ENCODE data around the gene KRT37.
"Not testable (repeated sequence)": the region's sequence is repeated elsewhere in the genome, so short reads cannot be mapped to it uniquely, and the experiment has no call there.

The KRT37 gene

DNA sequence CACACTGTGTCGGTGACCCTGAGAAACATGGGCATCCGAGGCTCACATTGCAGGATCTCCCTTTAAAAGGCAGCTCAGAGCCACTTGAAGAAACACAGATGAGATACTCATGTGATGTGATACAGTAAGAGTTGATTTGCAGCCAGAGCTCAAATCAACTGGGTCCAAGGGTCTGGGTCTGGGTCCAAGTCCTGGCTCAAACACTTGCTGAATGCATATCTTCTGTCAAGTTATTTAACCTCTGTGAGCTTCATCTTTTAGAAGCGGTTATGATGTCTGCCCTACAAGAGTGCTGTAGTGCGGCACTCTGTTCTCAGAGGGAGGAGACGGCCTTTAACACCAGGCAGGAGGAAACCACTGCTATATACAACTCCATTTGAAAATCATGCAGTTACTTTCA lies 10.0 kb upstream of the KRT37 start:
- no peak for DNase-seq (ENCODE audit: low read depth in 3 of 3)

DNA sequence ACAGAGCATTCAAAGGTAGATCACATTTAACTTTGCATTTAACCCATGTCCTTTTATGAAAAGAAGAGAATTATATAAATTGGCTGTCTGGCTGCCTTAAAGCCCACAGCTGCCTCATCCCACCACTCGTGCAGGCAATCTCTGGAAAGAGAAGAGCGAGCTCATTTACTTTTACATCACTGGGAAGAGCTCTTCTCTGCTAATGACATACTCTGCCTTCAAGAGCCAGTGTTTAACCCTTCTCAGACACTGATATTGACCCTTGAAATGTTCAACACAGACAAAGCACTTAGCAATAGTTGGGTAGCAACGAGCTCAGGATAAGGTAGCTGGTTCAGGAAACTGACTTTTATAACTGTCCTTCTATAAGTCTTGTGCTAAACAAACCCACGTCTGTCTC lies 9.6 kb upstream of the KRT37 start:
- DNase-seq (ENCODE audit: low read depth in 3 of 3) = no peak

DNA sequence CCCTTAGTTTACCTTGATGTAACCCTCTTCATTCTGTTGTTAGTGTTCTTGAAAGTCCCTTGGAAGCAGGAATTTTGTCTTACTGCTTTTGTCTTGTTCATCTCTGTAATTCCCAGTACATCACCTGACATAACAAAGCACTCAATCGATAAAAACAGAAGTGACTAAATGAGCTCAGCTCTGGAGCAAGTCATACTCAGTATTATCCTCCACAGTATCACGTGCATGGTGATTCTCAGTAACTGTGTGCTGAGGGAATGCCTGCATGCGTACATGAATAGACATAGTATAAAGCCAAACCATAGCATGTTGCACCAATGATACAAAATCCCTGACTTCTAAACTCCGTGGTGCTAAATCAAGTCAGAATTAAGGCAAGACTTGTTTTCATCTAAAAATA lies 9.2 kb upstream of the KRT37 start:
- DNase-seq (ENCODE audit: low read depth in 3 of 3) = no peak

DNA sequence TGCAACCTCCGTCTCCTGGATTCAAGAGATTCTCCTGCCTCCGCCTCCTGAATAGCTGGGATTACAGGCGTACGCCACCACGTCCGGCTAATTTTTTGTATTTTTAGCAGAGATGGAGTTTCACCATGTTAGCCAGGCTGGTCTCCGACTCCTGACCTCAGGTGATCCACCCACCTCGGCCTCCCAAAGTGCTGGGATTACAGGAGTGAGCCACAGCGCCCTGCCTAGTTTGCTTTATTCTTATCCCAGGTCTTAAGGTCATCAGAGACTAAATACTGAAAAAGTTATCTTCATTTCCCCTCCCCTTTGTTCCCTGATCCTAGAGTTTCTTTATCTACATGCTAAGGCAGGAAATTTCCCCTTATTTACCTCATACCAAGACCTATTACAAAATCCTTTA lies 6.0 kb upstream of the KRT37 start:
- not testable (repeated sequence) for DNase-seq (ENCODE audit: low read depth in 3 of 3)

DNA sequence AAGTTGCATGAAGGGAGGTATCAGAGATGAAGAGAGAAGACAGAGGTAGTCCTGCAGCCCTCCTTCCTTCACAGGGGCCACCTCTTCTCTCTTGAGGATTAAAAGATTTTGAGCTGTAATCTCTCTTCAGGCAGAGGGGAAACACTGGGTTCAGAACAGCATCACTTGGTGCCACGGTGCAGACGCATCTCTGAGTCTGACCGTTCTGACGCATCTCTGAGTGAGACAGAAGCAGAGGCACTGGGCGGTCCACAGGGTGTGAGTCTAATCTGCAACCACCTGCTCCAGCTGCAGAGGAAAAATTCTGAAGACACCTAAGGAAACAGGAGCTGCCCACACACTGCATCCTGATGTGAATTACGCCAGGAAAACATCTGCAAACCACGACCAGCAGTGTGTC lies 5.3 kb upstream of the KRT37 start:
- no peak for DNase-seq (ENCODE audit: low read depth in 3 of 3)

DNA sequence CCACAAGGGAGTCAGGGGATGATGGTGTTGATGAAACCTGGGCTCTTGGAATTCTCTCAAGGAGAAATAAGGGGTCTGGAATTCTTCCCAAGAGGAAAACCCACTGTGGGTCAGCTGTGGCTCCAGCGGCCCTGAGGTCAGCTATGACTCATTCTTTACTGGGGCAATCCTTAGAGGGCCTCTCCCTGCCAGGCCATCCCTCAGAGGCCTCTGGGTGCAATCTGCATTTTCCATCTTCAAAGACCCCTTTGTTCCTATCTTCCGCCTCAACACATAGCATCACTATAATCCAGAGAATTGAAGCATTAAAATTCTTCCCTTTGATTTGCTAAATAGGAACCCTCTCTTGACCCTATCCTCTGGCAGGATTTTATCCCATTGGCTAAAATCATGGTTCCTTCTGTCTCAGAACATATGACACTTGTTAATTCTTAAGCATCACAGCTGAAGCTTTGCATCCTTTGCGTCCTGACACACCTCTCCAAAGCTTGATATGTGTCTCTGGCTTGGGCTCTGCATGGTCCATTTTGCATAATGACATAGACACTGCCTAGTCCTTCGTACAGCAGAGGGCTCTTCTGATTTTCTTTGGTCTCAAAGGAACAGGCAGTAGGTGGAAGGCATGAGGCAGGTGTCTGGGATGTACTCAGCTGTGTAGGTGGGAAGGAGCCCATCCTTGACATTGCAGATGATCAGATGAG lies 4.4 kb upstream of the KRT37 start:
- DNase-seq (ENCODE audit: low read depth in 3 of 3) = no peak

DNA sequence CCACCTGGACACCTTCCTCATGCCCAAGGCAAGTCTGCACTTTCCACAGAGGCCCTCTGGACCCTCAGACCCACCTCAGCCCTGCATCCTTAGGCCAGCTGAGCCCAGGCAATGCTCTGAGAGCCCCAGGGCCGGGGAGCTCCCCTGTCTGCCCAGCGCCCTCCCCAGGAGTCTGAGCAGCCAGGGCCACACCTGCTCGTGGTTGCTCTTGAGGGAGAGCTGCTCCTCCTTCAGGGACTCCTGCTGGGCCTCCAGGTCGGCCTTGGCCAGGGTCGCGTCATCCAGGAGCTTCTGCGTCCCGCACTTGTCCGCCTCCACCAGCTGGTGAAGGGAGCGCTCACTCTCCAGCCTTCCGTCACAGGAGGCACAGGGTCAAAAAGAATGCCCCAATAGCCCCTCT lies 1.8 kb downstream of the KRT37 start:
- not testable (repeated sequence) for DNase-seq (ENCODE audit: low read depth in 3 of 3)

DNA sequence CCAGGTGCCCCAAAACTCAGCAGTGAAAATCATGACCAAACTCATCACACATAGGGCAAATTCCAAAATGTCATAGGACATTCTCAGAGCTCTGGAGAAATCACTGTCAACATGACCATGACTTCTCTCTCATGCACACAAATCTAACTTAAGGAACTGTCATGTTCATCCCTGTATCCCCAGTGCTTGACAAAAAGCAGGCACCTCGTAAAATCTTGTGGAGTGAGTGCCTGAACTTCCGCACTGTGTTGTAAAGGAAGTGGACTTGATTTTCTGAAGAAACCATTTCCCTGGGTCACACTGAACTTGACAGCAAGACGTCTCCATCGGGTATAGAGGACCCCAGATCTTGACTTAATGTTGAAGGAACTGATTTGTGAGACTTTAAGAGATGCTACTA lies 2.8 kb downstream of the KRT37 start:
- DNase-seq (ENCODE audit: low read depth in 3 of 3) = no peak

DNA sequence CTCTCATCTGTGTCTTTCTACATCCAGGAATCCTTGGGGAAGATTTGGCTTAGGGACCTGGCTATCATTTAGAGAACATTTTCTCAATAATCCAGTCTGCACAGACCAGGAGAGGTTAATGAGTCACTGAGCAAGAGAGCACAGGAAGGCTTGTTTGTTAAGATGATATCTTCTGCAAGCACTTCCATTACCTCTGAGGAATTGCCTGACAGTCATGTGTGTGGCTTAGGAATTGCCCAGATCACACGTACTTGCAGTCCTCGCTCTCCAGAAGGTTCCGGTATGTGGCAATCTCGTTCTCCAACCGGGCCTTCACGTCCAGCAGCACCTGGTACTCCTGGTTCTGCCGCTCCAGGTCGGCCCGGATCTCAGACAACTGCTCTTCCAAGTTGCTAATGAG lies 3.3 kb downstream of the KRT37 start:
- no peak for DNase-seq (ENCODE audit: low read depth in 3 of 3)

DNA sequence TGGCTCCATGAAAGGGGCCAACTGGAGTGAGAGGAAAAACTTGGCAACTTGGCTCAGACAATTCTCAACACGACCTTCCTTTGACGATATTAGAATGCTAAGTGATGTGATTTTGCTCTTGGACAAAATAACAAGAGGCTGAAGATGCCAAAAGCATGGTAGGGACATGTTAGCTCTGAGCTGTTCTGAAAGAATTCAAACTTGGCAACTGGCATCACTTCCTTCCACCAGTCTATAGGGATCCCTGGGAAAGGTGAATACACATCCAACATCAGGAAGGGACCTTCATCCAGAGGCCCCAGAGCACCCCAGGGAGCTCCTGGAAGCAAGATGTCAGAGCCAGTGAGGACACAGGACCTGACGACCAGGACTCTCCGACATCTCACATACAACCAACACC lies 4.3 kb downstream of the KRT37 start:
- no peak for DNase-seq (ENCODE audit: low read depth in 3 of 3)

DNA sequence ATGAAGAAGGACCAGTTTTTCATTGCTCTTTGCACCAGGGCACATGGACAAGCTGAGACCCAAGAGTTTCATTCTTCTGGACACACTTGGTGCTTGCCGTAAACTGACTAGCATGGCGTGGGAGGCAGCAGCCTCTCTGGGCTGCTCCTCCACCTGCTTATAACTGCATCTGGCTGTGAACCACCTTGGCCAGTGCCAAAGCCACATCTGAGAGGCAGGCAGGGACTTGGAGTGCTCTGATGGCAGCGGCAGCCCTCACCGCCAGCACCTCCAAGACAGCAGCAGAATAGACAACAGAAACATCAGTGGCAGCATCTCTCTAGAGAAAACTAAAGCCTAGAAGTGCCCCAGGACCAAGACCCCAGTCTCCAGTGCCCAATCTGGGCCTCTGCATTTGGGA lies 4.7 kb downstream of the KRT37 start:
- no peak for DNase-seq (ENCODE audit: low read depth in 3 of 3)

DNA sequence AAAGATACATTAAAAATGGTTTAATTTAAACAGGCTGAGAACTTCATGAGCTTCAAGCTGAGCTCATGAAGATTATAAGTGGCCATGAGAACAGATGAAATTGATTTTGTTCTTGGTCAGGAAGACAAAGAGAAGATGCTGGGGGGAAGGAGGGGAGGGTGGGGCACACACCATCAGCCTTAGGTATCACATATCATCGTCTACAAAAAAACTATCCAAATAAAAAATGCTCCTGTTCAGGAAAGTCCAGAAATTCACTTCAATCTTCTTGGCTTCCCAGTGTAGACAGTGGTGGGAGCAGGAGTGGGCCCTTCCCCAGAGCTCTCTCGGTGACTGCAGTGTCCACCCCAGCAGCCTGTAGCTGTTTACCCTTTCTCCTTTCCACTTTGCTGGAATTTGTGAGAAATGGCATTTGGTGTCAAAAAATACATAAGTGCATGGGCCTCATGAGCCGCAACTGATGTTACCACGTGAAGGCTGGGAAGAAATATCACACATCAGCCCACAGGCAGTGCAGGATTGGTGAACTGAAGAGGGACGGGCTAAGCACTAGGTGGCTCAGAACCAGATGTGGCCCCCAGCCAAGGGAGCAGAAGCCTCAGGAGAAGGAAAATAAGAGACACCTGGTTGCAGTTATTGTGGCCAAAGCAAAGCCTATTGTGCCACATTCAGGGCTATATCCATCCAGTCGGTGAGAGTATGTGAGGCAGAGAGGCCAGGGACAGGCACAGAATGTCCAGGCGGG lies 6.1 kb downstream of the KRT37 start:
- no peak for DNase-seq (ENCODE audit: low read depth in 3 of 3)

DNA sequence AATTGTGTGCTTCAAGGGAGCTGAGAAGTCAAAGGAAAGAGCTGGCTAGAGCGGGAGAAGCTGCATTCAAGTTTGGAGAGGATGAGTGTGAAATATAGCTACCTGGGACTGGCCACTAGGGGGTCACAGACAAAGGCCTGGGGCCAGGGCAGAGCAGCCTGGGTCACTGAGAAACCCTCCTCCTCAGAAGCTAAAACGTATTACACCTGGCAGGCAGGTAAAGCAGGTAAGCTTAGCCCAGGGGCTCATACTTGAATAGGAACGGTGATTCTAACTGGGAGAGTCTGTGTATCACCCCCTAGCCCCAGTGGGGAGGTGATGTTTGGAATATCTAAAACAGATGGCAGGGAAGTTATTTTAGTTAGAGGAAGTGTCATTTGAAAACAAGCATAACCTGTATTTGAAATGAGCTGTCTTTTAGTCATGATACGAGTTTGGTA lies 6.8 kb downstream of the KRT37 start:
- no peak for DNase-seq (ENCODE audit: low read depth in 3 of 3)

DNA sequence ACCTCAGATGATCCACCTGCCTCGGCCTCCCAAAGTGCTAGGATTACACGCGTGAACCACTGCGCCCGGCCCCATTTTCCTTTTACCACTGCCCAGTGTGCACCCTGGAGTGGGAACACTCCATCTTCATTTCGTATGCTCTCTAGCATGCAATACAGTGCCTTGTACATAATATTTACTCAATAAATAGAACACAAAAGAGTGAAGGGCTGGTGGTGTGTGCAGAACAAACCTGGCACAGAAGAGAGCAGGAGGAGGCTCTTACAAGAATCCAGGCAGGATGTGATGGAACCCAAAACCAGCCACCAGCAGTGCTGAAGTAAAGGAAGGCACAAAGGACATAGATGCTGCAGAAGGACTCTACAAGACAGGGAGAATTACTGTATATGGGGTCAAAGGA lies 7.3 kb downstream of the KRT37 start:
- DNase-seq (ENCODE audit: low read depth in 3 of 3) = no peak

DNA sequence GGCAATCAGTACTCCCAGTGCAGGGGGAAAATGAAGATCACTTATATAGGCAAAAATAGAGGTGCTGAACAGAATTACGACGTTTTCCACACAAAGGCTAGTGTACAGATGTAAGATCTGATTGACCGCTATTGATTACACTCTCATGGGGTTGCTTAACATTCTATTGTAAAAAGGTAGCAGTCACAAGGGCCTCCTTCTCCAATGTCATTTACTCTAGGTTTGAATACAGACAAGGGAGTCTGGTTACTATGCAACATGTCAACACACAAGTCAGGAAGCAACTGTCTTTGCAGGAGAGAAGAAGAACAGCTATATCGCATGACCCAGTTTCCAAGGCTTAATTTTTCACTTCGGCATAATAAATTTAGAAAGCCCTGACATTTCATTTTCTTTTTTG lies 7.9 kb downstream of the KRT37 start:
- DNase-seq (ENCODE audit: low read depth in 3 of 3) = no peak

DNA sequence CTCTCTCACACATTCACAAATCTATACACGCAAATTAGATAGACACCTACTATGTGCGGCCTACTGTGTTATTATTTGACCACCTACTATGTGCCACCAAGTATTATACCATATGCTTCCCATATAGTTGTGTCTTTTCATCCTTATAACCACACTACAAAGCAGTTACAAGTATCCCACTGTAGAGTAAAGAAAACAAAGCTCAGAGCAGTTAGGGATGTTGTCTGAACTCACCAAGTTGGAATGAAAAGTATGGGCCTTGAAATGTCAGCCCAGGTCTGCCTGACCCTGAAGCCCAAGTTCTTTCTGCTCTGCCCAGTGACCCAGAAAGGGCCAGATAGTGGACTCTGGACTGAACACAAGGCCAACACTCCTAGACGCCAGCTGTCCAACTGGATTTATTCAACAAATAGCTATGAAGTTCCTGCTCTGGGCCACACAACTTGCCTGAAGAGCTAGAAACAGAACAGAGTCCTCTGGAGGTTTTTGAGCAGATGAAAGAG lies 8.5 kb downstream of the KRT37 start:
- no peak for DNase-seq (ENCODE audit: low read depth in 3 of 3)

DNA sequence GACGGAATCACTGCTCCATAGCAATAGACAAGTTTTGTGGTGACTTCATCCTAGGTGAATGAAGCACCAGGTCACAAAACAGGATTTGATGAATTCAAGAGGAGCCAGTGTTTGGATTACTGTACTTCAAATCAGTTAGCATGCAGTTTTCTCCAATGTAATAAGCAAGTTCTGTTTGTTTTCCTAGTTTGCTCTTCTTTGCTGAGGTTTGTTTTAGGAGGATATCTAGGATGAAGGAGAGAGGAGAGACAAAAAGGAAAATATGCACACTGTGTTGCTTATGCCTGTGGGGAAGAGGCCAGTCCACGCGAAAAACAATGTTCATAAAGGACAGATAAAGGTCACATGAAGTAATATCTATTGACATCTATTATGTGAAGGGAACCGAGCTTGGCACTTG lies 9.0 kb downstream of the KRT37 start:
- DNase-seq (ENCODE audit: low read depth in 3 of 3) = no peak

DNA sequence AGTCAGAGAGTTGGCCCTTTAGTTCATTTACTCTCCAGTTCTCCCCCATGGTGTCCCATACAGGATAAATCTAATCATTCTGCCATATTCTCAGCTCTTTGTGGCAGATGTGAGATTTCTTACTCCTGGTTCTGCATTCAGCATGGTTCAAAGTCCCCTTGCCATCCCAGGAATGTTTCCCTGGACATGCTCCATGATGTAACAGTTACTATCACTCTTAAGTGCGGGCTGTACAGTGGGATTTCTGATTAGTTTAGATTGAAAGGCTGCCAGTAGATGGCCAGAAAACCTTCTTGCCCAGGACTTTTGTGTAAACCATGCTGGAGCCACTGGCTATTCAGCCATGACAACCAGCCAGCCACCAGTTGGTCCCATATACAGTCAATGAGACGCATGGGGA lies 10.4 kb downstream of the KRT37 start:
- no peak for DNase-seq (ENCODE audit: low read depth in 3 of 3)

DNA sequence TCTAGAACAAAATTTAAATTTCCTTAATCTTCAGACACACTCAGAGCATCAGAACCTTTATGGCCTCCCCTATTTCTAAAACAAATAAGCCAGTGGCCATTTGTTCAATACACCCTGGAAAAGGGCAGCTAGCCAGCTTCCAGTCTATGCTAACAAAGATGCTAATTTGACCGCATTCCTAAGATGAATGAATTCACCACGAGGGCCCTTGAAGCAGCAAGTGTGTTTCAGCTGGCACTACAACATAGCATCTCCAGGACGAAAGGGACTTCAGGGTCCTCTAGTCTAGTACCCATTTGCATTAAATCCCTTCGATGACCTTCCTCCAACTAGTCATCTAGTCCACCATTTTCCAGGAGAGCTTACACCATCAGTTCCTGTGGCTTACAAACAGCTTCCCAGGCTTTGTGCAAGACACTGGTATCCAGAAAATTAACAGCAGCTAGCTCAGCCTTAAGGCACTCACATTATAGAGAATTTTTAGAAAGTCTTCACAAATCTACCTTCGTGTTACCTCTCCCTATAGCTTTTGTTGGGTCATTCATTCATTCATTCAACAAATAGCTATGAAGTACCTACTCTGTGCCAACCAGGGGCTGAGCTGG lies 10.9 kb downstream of the KRT37 start:
- no peak for DNase-seq (ENCODE audit: low read depth in 3 of 3)

DNA sequence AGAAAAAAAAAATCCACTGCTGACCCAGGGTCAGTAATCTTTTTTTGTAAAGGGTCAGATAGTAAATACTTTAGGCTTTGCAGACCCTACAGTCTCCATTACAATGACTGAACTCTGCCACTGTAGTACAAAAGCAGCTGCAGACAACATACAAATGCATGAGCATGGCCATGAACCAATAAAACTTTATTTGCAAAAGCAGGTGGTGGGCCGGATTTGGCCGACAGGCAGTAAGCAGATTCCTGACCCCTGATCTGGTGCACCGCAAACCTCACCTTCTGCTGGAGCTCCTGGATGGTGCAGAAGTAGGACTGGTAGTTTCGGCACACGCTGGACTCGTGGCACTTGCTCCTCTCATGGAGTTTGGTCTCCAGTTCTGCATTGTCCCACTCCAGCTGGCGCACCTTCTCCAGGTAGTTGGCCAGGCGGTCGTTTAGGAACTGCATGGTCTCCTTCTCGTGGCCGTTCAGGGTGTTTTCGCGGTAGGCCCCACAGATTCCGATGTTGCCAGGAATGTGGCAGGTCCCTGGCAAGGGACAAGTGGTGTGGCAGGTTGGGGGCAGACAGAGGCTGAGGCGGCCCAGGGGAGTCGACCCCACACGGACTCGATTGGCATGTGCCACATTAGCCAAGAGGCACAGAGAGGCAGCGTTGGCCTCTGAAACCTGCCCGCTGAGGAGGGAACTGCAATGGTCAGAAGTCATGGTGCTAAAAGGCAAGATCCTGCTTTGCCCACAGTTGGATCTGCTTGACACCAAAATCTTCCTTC lies 13.1 kb downstream of the KRT37 start:
- no peak for DNase-seq (ENCODE audit: low read depth in 3 of 3)

DNA sequence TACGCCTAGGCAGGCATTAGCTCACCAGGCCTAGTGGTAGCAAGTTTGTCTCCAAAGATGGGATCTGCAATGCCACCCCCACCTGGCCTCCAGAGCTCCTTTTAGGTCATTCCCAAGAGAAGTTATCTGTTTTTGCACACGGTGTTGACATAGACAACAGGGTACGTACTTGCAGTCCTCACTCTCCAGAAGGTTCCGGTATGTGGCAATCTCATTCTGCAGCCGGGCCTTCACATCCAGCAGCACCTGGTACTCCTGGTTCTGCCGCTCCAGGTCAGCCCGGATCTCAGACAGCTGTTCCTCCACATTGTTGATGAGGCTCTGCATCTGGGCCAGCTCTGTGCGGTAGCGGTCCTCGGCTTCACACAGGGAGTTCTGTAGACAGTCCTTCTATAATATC lies 17.2 kb downstream of the KRT37 start:
- DNase-seq (ENCODE audit: low read depth in 3 of 3) = no peak

DNA sequence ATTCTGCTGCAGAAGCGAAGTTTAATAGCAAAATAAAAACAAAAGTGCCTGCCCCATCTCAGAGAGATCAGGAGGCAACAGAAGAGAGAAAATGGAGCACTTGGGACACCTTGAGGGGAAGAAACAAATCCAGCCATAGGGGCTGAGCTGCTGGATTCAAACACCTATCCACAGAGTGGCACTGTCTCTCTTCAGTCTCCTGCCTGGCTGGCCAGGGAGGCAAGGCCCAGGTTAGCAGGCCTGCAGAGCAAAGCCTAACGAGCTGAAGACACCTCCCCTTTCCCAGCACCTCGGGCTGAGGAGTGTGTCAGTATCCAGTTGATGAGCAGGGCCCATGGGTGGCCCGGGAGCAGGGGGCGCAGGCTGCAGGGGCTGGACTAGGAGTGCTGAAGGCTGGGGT lies 18.2 kb downstream of the KRT37 start:
- no peak for DNase-seq (ENCODE audit: low read depth in 3 of 3)
